ENCODE measurements around the gene TXNL1. TPM values are rescaled to one million over a fixed set of nuclear protein-coding genes. Genes with fewer than 3 reads are reported as not detected.

The TXNL1 gene
- total RNA-seq (2021) = 90.4 and 92.0 TPM in 2 replicates
- long read RNA-seq, full-length matches to known transcripts = 616 of 658 reads
- long read RNA-seq, partial matches to known transcripts = 5 of 658 reads
- long read RNA-seq, other reads (novel, unspliced or antisense) = 37 of 658 reads

DNA sequence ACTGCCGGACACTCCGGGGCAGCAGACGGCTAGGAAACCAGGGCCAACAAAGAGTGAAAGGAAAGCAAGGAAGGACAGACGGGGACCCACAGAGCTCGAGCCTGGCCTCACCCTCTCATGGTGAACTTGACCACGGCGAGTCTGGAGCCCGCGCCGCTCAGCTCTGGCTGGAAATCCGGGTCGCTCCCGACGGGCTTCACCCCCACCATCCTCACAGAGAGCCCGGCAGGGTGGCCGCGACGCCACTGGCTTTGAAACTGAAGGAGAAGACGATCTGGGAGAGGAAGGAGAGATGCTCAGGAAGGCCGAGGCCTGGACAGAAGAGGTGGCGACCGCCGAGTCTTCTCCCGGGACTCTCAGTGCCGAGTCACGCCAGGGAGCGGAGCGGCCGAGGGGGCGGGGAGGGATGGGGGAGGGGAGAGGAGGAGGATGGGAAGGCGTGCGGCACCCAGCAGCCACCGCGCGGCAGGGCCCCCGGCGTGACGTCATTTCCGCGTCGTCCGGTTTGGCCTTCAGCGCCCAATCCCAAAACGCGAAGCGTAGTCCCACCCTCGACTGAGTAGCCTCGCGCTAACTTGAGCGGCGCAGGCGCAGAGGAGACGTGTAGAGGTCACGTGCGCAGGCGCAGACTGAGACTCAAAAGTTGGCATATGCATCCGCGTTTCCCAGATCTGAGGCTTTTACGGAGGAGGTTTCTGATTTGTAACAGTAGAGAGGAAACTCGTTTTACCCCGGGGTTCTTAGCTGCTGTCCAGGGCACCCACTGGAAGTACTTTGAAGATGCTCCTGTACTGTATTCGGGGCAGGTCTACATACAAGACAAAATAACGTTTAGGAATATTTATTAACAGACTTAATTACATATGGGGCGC is at the start of gene TXNL1:
Gene TXNL1 (minus strand): TSS at position 361 of the 872 bp plus-strand sequence. CDS start 152 bp downstream, at position 209.
- no peak within 1 kb of the TSS for H2BK12ac ChIP-seq (ENCODE audit: insufficient read length, low read depth, low read length)
- no peak within 1 kb of the TSS for H2BK120ac ChIP-seq (ENCODE audit: low read depth, low read length, poor library complexity, severe bottlenecking)
- H3K18ac ChIP-seq (ENCODE audit: insufficient read length, low read depth, low read length) = peak within 1 kb of the TSS; percentile 89
- H4K8ac ChIP-seq (replicated peaks; ENCODE audit: insufficient read length, low read depth, low read length) = no peak within 1 kb of the TSS
- Mint-ChIP-seq H3K36me3 (ENCODE audit: insufficient read depth in 1 of 3, low read depth in 3 of 3) (peaks cover 7 to 18% (median 11%) of the 10 kb centered on the region in 3 experiments; a peak in 6 of 7 replicates), H3K4me1 (peaks cover 11 to 16% of the 10 kb centered on the region in 2 experiments), H3K9me3 (no peaks in the 10 kb centered on the region; a peak in 1 of 5 replicates), H3K27me3 (ENCODE audit: low read depth) (peaks cover 7% of the 10 kb centered on the region), H3K27ac (peak within 1 kb of the TSS; percentile 99 to 100 (median 100)), H3K4me3 (peak within 1 kb of the TSS; percentile 98 to 99)
- no CpG with 5 or more reads among the region's 64 CpGs for WGBS (ENCODE audit: extremely low coverage, insufficient read length, low lambda C conversion rate)
- H3K9me3 ChIP-seq (ENCODE audit: control insufficient read depth, low read depth, low read length) = no peaks in the 10 kb centered on the region
- no peak within 1 kb of the TSS for H2AK5ac ChIP-seq (ENCODE audit: insufficient read length, low read length)
- peak within 1 kb of the TSS; percentile 85 for H3K9ac ChIP-seq (ENCODE audit: extremely low read depth, insufficient read length, low read length)
- H2BK5ac ChIP-seq (ENCODE audit: insufficient read length, low read length) = peak within 1 kb of the TSS; percentile 32
- no peak within 1 kb of the TSS for H4K91ac ChIP-seq (ENCODE audit: insufficient read length, low read depth, low read length)
- peak; percentile 99 for DNase-seq
- peaks cover 36% of the 10 kb centered on the region for H3K79me2 ChIP-seq (ENCODE audit: insufficient read depth, low read length)
- no peak within 1 kb of the TSS for H4K5ac ChIP-seq (ENCODE audit: insufficient read length, low read depth, low read length)
- no peaks in the 10 kb centered on the region for H4K20me1 ChIP-seq (ENCODE audit: control insufficient read depth, insufficient read depth, insufficient read length)
- TF ChIP-seq, protein P1, sequence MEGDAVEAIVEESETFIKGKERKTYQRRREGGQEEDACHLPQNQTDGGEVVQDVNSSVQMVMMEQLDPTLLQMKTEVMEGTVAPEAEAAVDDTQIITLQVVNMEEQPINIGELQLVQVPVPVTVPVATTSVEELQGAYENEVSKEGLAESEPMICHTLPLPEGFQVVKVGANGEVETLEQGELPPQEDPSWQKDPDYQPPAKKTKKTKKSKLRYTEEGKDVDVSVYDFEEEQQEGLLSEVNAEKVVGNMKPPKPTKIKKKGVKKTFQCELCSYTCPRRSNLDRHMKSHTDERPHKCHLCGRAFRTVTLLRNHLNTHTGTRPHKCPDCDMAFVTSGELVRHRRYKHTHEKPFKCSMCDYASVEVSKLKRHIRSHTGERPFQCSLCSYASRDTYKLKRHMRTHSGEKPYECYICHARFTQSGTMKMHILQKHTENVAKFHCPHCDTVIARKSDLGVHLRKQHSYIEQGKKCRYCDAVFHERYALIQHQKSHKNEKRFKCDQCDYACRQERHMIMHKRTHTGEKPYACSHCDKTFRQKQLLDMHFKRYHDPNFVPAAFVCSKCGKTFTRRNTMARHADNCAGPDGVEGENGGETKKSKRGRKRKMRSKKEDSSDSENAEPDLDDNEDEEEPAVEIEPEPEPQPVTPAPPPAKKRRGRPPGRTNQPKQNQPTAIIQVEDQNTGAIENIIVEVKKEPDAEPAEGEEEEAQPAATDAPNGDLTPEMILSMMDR (conservative IDR thresholded peaks at IDR 0.05) = no peak
- H3K27ac ChIP-seq (ENCODE audit: insufficient read length, low read depth, low read length) = no peak within 1 kb of the TSS
- H3K56ac ChIP-seq (ENCODE audit: insufficient read length, low read depth, low read length) = no peak within 1 kb of the TSS
- no peaks in the 10 kb centered on the region for H3K79me1 ChIP-seq (ENCODE audit: insufficient read depth, low read depth, low read length, poor library complexity, severe bottlenecking)
- H2BK15ac ChIP-seq (ENCODE audit: low read depth, low read length) = no peak within 1 kb of the TSS
- H3K23me2 ChIP-seq (ENCODE audit: insufficient read length, low read depth, low read length, poor library complexity, severe bottlenecking) = peaks cover 8% of the 10 kb centered on the region
- H3K4me2 ChIP-seq (ENCODE audit: insufficient read depth, insufficient read length, low read length) = peak within 1 kb of the TSS; percentile 99
- no peak within 1 kb of the TSS for H2AFZ ChIP-seq (ENCODE audit: low read length)
- peak within 1 kb of the TSS; percentile 93 for H3K14ac ChIP-seq (ENCODE audit: insufficient read depth, low read length)
- H3K4me1 ChIP-seq (ENCODE audit: insufficient read depth, low read length) = no peaks in the 10 kb centered on the region
- H3K4ac ChIP-seq (ENCODE audit: low read depth, low read length) = no peak within 1 kb of the TSS
- H3K23ac ChIP-seq (ENCODE audit: insufficient read length, low read depth, low read length) = no peak within 1 kb of the TSS
- H3K27me3 ChIP-seq (ENCODE audit: insufficient read depth, low read length) = no peaks in the 10 kb centered on the region
- no peak within 1 kb of the TSS for H3T11ph ChIP-seq (ENCODE audit: low read length)
- H2BK20ac ChIP-seq (ENCODE audit: low read depth, low read length, poor library complexity, severe bottlenecking) = no peak within 1 kb of the TSS
